Testis (tissue), 3 donors: ENCODE measurements around the gene PM20D1. TPM values are rescaled to one million over a fixed set of nuclear protein-coding genes. Genes with fewer than 3 reads are reported as not detected.

ENCODE experiments used
- DNase-seq: peaks from one replicate; pipeline ENCODE4 v3.0.0-alpha.2; 2019
- H3K27ac ChIP-seq, 2 donors: fragments of 200-600 bp; sonication (generic); one replicate each; pipeline ENCODE4 v1.5.1; 2019
- H3K27me3 ChIP-seq: fragments of 200-600 bp; sonication (generic); one replicate; pipeline ENCODE4 v1.5.1; 2019
- H3K36me3 ChIP-seq: fragments of 200-600 bp; sonication (generic); one replicate; pipeline ENCODE4 v1.5.1; 2017; ENCODE audit warnings: low read depth; ENCODE audit errors: missing control alignments
- H3K4me1 ChIP-seq: fragments of 200-600 bp; sonication (generic); one replicate; pipeline ENCODE4 v1.5.1; 2019
- H3K4me3 ChIP-seq, 2 donors: fragments of 200-600 bp; sonication (generic); one replicate each; pipeline ENCODE4 v1.5.1; 2017 to 2019
- H3K9me3 ChIP-seq: fragments of 200-600 bp; sonication (generic); one replicate; pipeline ENCODE4 v1.5.1; 2017
- POLR2A ChIP-seq: fragments of 450-650 bp; IDR thresholded peaks from one replicate; pipeline ENCODE4 v1.6.1; 2017; ENCODE audit warnings: antibody characterized with exemption, mild to moderate bottlenecking, moderate library complexity
- WGBS, 2 donors: methylation state at CpG; one replicate each; pipeline ENCODE4 v1.1.5; 2018; 5-methylcytosine and 5-hydroxymethylcytosine counted together
- intact Hi-C: fragments of 100-400 bp; cut with DNase I; formaldehyde crosslinking; loops from one replicate; pipeline ENCODE4 v1.15.1; 2023; ENCODE audit warnings: low total_unique reads
- polyA plus RNA-seq: library from polyadenylated mRNA; stranded (reverse); fragments of 350-450 nt; fragmentation: Illumina TruSeq; extraction: RNeasy Lipid Tissue Mini Kit (QIAGEN cat#74804); gene quantifications from one replicate; pipeline ENCODE4 v1.2.3, GENCODE V29; 2014; ENCODE audit warnings: low read depth, low replicate concordance; ENCODE audit not compliant: insufficient read depth
- total RNA-seq, 2 donors: library from RNA; depleted of rRNA; stranded (reverse); fragments of >200 nt; gene quantifications; one replicate each; pipeline ENCODE4 v1.2.3, GENCODE V29; 2016
- TF ChIP-seq, protein P1 (sequence below), 3 experiments: fragments of 450-650 bp in 2 of 3; fragments of 200-600 bp in 1 of 3; sonication (generic) in 1 of 3; IDR thresholded peaks; one replicate each; pipeline ENCODE4 v1.5.1; 2016 to 2019; ENCODE audit warnings: antibody characterized with exemption in 3 of 3, mild to moderate bottlenecking in 2 of 3, moderate library complexity in 1 of 3

The PM20D1 gene
- total and polyA plus RNA-seq, 3 donors from 2014 or later, result 0.71 to 1.7 (median 0.81) TPM

DNA sequence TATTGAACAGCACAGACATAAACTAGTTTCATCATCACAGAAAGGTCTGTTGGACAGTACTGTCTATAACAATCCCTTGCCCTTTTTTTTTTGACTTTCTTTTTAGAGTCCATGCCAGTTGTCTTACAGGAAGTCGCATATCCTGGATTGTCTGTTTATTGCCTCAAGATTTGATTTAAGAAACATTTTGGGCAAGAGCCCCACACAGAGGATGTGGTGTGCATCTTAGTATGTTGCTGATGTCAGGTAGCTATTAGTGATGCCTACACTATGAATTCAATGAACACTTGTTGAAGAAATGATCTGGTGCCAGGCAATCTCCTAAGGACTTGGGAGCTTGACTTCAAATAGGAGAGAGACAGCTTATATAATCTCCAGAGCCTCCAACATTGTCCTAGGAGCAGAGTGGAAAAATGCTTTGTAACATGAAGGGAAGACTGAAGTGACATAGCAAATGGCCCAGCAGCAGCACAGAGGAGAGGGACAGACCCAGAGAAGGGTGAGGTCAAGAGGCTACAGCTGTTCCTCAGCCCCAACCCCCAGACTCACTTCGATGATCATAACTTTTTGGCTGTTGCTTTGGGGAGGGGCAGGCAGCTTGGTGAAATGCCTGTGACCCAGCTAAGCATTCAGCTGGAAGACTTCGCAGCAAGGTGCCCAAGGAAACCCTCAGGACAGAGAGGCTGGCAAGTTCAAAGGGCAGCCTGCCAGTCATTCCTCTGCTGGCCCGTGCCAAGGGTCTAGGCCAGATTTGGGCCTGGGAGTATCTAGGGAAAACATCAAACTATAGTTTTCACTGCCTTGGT, 67.1 kb downstream of the PM20D1 start:
- intact Hi-C loops, result no loop called here
- H3K4me1 ChIP-seq, result no peaks in the 10 kb centered on the region
- H3K27me3 ChIP-seq, result no peaks in the 10 kb centered on the region
- TF ChIP-seq, protein P1, sequence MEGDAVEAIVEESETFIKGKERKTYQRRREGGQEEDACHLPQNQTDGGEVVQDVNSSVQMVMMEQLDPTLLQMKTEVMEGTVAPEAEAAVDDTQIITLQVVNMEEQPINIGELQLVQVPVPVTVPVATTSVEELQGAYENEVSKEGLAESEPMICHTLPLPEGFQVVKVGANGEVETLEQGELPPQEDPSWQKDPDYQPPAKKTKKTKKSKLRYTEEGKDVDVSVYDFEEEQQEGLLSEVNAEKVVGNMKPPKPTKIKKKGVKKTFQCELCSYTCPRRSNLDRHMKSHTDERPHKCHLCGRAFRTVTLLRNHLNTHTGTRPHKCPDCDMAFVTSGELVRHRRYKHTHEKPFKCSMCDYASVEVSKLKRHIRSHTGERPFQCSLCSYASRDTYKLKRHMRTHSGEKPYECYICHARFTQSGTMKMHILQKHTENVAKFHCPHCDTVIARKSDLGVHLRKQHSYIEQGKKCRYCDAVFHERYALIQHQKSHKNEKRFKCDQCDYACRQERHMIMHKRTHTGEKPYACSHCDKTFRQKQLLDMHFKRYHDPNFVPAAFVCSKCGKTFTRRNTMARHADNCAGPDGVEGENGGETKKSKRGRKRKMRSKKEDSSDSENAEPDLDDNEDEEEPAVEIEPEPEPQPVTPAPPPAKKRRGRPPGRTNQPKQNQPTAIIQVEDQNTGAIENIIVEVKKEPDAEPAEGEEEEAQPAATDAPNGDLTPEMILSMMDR (IDR thresholded peaks at IDR 0.05), result no peak
- no peak for TF ChIP-seq POLR2A
- no peak overlapping the region for H3K27ac ChIP-seq
- no peaks in the 10 kb centered on the region for H3K9me3 ChIP-seq
- DNase-seq, result no peak
- no peaks in the 10 kb centered on the region for H3K36me3 ChIP-seq
- H3K4me3 ChIP-seq, result no peak overlapping the region
- 85 to 86% methylated on average over 4 of the region's 4 CpGs for WGBS, 2 donors

DNA sequence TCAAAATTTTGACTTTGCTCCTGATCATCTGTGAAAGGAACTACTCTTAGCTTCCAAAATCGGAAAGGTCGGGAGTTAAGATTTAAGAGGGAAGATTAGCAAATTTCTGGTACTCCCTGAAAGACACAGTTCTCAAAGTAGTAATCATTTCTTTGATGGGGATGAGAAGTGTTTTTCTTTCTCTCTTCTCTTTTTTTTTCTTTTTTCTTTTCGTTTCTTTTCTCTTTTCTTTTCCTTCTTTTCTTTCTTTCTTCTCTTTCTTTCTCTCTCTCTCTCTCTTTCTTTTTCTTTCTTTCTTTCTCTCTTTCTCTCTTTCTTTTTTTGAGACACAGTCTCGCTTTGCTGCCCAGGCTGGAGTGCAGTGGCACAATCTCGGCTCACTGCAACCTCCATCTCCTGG, 69.6 kb downstream of the PM20D1 start:
- intact Hi-C loops, result no loop called here
- Histone ChIP-seq H3K4me1 (no peaks in the 10 kb centered on the region), H3K27me3 (no peaks in the 10 kb centered on the region), H3K4me3 (no peak overlapping the region), H3K9me3 (no peaks in the 10 kb centered on the region), H3K27ac (no peak overlapping the region), H3K36me3 (no peaks in the 10 kb centered on the region)
- WGBS, 2 donors, result 88 to 89% methylated on average over 5 of the region's 5 CpGs
- TF ChIP-seq, protein P1 (IDR thresholded peaks at IDR 0.05), result no peak
- no peak for TF ChIP-seq POLR2A
- DNase-seq, result no peak

Other genes starting within 250 kb of the PM20D1 start
- 10 to 100 TPM; 20.5 to 25.4 TPM for gene ELK4, start 218.1 kb downstream of the PM20D1 start, total RNA-seq
- gene ELK4, start 218.1 kb downstream of the PM20D1 start, polyA plus RNA-seq, result 20.4 TPM
- gene SLC45A3, start 169.6 kb downstream of the PM20D1 start, total RNA-seq, result 1 to 10 TPM; 7.3 to 8.9 TPM
- gene SLC45A3, start 169.6 kb downstream of the PM20D1 start, polyA plus RNA-seq, result 4.5 TPM
- gene NUCKS1, start 100.0 kb downstream of the PM20D1 start, total RNA-seq, result 10 to 100 TPM; 57.7 to 98.6 TPM
- 66.3 TPM for gene NUCKS1, start 100.0 kb downstream of the PM20D1 start, polyA plus RNA-seq
- gene RAB29, start 74.7 kb downstream of the PM20D1 start, total RNA-seq, result 10 to 100 TPM in 1 of 2 donors, 1 to 10 TPM in 1; 7.4 to 10.8 TPM
- gene RAB29, start 74.7 kb downstream of the PM20D1 start, polyA plus RNA-seq, result 8.3 TPM
- 100 to 1,000 TPM; 122 to 137 TPM for gene SLC41A1, start 36.9 kb downstream of the PM20D1 start, total RNA-seq
- gene SLC41A1, start 36.9 kb downstream of the PM20D1 start, polyA plus RNA-seq, result 94.7 TPM
- gene SLC26A9, start 93.3 kb upstream of the PM20D1 start, total RNA-seq, result under 1 TPM; 0.24 to 0.43 TPM
- 0.26 TPM for gene SLC26A9, start 93.3 kb upstream of the PM20D1 start, polyA plus RNA-seq
- 1 to 10 TPM; 1.7 to 8.4 TPM for gene RAB7B, start 153.3 kb upstream of the PM20D1 start, total RNA-seq
- 6.2 TPM for gene RAB7B, start 153.3 kb upstream of the PM20D1 start, polyA plus RNA-seq
- under 1 TPM in 1 of 2 donors, not detected in 1; 0.16 TPM for gene CTSE, start 173.8 kb upstream of the PM20D1 start, total RNA-seq
- 0.98 TPM for gene CTSE, start 173.8 kb upstream of the PM20D1 start, polyA plus RNA-seq
- 1 to 10 TPM; 2.4 to 3.0 TPM for gene RHEX, start 203.0 kb upstream of the PM20D1 start, total RNA-seq
- gene RHEX, start 203.0 kb upstream of the PM20D1 start, polyA plus RNA-seq, result 2.9 TPM